Activated CD4-positive, CD25-positive, alpha-beta regulatory T cell (primary cell): ENCODE data around the gene ZC3HAV1.
"Not testable (repeated sequence)": the region's sequence is repeated elsewhere in the genome, so short reads cannot be mapped to it uniquely, and the experiment has no call there.

Source experiments
- DNase-seq, 4 experiments: peaks; one replicate each; lab custom pipeline; 2025; lab: John Stamatoyannopoulos, UW

The ZC3HAV1 gene

GRCh38 chr7:139112316-139112715, 2.8 kb upstream of the ZC3HAV1 start:
- DNase-seq, result no peak

DNA sequence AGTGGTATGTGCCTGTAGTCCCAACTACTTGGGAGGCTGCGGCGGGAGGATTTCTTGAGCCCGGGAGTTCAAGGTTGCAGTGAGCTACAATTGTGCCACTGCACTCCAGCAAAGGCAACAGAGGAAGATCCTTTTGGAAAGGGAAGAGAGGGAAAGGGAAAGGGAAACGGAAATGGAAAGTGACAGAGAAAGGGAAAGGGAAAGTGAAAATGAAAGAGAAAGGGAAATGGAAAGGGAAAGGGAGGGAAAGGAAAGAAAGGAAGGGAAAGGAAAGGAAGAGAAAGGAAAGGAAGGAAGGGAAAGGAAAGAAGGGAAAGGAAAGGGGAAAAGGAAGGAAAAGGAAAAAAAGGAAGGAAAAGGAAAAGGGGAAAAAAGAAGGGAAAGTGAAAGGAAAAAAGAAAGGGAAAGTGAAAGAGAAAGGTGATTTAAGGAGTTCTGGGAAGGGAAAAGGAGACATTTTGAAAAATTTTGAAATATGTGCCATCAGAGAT, 2.3 kb upstream of the ZC3HAV1 start:
- no peak for DNase-seq

DNA sequence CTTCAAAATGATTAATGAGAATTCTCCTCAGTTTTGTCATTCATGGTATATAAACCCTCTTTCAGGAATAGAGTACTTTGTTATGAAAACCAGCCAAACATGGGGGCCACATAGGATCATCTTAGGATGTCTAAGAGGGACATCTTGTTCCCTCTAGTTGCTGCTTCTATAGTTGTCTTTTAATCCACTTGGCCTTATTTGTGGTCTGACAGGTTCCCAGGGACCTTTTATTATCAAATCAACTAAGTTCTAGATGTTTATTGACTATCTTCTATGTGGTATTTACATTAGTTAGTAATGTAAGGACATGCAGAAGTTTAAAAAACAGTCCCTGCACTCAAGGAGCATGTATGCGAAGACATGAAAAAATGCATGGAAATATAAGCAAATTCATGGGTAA, 1.6 kb upstream of the ZC3HAV1 start:
- DNase-seq, result no peak

DNA sequence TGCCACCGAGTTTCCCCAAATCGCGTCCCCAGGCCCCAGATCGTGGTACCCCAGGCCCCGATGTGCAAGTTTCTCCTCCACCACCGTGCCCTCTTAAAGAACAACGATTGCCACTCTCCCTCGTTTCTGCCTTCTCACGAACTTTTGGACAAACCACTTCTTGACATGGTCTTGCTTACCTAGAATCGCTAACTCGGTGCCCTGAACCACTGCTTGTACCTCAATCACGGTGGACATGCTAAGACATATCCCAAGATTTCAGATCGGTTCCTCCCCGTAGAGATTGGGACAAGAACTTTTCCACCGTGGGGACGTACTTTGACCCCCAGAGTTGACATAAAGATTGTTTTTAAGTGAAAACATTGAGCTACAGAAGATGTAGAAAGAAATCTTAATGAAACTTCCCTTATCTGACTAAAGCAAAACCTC, 477 bp upstream of the ZC3HAV1 start:
- DNase-seq, result no peak

- DNase-seq, result peak in 1 of 4 experiments; percentile 13
Measured at GRCh38 chr7:139108266-139109187, 993 bp downstream of the ZC3HAV1 start.

GRCh38 chr7:139106959-139107358, 2.6 kb downstream of the ZC3HAV1 start:
- DNase-seq, result no peak

- DNase-seq, result not testable (repeated sequence)
Measured at GRCh38 chr7:139106227-139106626, 3.3 kb downstream of the ZC3HAV1 start.

- no peak for DNase-seq
Measured at GRCh38 chr7:139105484-139105883, 4.0 kb downstream of the ZC3HAV1 start.

GRCh38 chr7:139104091-139104450, 5.4 kb downstream of the ZC3HAV1 start:
- DNase-seq, result no peak

- DNase-seq, result no peak
Measured at GRCh38 chr7:139103057-139103815, 6.3 kb downstream of the ZC3HAV1 start.

DNA sequence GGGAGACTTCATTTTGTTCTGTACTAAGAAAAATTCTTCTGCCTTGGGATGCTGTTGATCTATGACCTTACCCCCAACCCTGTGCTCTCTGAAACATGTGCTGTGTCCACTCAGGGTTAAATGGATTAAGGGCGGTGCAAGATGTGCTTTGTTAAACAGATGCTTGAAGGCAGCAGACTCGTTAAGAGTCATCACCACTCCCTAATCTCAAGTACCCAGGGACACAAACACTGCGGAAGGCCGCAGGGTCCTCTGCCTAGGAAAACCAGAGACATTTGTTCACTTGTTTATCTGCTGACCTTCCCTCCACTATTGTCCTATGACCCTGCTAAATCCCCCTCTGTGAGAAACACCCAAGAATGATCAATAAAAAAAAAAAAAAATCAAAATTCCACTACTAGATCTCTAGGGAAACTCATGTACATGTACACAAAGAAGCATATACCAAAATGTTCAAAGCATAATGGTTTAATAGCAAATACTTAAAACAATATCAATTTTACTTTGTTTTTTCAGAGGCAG, 7.8 kb downstream of the ZC3HAV1 start:
- not testable (repeated sequence) for DNase-seq

GRCh38 chr7:139099172-139099947, 10.2 kb downstream of the ZC3HAV1 start:
- DNase-seq, result no peak

DNA sequence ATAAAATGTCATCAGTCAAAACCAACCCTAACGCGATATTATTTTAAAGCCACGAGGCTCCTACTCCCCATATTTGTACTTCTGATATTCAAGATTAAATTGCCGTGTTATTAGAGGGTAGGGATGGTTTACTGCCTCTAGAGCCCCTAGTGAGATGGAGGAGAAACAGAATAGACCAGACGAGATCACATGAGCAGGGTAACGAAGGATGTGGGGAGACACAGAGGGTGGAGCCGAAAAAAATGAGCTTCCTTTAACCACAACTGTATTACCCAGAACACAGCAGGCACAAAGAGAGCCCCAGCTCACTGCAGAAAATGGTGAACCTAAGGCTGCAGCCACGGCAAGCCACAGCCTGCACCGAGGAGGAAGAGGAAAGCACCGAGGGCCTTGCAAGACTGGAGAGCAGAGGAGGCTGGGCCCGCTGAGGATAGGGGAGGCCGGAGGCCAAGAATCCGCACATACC, 14.3 kb downstream of the ZC3HAV1 start:
- DNase-seq, result peak in 3 of 4 experiments; percentile 29 to 53 (median 52)

DNA sequence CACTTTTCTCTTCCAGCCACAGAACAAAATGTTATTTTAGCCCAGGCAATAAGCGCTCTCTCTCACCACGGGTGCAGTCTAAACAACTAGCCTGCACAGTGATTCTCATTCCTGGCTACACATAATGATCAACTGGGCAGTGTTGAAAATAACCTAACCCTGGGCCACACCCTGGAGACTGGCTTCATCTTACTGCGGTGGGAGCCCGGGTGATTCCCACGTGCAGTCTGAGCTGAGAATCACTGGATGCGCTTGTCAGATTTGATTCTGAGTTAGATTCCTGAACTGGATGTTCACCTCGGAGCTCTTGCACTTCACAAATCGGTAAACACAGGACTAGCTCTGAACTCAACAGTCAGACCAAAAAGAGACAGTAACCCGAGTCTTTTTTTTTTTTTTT, 14.9 kb downstream of the ZC3HAV1 start:
- no peak for DNase-seq

DNA sequence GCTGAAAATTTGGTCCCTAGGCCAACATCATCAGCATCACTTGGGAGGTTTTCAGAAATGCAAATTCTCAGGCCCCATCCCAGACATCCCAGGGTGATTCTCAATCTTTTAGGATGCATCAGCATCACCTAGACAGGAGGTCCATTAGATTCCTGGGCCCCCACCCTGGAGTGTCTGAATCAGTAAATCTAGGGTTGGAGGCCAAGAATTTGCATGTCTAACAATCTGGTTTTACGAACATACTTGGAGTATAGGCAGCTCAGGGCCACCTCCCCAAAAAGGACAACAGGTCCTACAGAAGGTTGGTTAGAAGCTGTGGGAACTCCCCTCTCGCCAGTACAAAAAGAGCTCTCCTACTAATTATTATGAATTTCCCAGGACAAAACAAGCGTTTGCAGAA, 15.5 kb downstream of the ZC3HAV1 start:
- DNase-seq, result no peak

- DNase-seq, result not testable (repeated sequence)
Measured at GRCh38 chr7:139093512-139093911, 16.0 kb downstream of the ZC3HAV1 start.

GRCh38 chr7:139092090-139092796, 17.3 kb downstream of the ZC3HAV1 start:
- DNase-seq, result no peak

- DNase-seq, result no peak
Measured at GRCh38 chr7:139091677-139091996, 17.9 kb downstream of the ZC3HAV1 start.

DNA sequence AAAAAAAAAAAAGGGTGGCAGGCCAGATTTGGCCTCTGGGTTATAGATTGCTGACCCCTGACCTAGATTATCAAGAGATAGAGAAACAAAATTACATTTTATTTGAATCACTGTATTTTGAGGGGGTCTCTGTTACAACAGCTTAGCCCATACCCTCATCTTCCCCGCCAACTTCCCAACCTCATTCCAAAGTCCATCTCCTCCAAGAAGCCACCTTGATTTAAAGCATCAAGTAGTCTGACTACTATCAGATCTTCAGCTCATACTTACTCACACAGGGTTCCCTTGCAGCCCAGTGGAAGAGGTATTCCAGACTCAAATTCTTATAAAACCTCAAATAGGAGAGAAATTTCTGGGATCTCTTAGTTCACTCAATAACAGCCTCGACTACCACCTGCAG, 20.4 kb downstream of the ZC3HAV1 start:
- no peak for DNase-seq

- DNase-seq, result no peak
Measured at GRCh38 chr7:139088268-139088667, 21.3 kb downstream of the ZC3HAV1 start.

- no peak for DNase-seq
Measured at GRCh38 chr7:139087212-139087611, 22.3 kb downstream of the ZC3HAV1 start.
